HG03575 (cell line): ENCODE measurements around the gene FOXP1.

ENCODE experiments used
- ATAC-seq: cut with Tn5 transposase; IDR thresholded peaks from one replicate; pipeline ENCODE4 v1.9.1; 2021; ENCODE audit not compliant: unreplicated experiment, insufficient number of reproducible peaks, low FRiP score; ENCODE audit errors: extremely low read depth

FOXP1 gene

DNA sequence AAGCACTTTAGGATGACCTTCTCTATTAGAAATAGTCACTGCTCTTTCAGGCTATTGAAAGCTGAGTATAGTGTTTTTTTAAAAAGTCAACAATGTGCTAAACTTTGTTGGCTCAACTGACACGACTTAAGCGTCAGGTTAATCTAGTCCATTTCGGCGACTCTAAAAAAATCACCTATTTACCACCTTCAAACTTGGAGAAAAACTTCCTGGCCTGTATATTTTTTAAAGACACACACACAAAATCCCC, 517.8 kb downstream of the FOXP1 start:
- ATAC-seq: no peak

DNA sequence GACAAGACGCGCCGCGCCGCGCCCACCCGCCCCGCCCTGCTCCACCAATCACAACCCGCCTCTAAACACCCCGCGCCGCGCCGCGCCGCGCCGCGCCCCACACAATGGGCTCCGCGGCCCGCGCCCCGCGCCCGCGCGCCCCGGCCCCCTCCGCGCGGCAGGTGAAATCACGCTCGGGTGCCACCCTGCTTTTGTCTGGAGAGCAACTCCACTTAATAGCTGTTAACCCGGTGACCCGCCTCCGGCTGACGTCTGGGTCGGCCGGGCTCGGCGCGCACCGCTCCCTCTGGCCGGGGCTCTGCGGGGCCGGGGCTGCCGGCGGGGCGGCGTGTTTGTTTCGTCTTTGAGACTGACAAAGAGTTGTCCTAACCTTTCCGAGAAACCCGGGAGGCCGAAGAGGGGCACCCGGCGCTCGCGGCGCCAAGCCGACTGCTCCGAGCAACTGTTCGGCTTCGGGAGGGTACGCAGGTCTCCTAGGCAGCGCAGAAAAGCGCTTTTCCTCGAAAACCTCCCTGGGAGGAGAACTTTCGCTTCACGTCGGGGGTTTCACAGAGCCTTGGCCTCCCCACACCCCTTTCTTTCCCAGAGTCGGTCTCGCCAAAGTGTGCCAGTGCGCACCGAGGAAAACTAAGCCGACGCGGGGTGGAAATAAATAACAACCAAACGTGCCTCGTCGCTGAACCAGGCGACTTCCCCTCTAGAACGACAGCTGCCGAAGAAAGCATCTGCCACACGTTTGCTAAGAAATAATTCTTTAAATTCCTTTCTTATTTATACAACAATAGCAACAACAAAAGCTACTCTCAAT, 518.4 kb downstream of the FOXP1 start:
- ATAC-seq: no peak

DNA sequence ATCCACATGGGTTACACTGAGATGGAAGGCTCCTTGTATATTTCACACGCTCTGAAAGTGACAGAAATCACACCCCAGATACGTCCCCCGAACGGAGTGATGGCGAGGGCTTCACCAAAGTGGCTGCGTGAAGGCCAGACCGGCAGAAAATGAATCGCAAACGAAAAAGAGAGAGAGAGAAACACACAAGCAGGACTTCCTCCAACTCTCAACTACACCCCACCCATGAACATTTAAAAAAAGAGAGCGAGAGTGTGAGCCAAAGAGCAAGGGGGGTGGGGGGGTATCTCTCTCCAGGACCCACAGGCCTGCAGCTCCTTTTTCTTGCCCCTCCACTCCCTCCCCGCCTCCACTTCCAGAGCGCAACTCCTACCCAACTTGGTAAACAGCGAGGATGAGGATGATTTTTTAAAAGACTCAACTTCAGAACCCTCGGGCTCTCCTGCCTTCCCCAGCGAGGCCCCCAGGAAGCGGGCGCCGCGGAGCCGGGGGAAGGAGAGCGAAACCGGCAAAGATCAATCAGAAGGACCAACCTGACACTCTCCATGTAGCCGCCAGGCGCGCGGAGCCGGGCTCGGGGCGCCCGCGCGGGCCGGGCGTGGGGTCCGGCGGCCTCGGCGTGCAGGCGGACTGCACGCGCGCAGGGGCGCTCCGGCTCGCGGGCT, 519.1 kb downstream of the FOXP1 start:
- no peak for ATAC-seq

DNA sequence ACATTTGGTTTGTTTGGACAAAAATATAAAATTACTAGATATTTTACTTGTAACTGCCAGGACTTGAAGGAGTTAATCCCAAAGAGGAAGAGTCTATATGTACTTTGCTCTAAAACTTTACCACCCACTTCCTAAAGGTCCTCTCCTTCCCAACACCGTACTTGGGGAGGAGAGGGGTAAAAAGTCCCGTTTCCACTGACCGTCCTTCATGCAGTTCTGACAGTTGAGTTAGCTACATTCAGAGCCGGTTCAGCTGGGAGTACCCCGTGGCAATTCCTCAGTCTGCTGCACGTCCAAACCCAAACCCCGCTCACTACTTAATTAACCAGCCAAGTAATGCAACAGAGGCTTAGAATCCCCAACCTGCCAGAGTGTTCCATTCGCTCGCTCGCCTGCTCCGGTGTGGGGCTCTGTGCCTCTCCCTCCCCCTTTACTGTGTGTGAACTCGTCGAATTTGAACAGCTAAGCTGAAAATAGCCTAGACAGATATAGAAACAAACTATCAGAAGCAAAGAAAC, 519.7 kb downstream of the FOXP1 start:
- ATAC-seq: no peak

DNA sequence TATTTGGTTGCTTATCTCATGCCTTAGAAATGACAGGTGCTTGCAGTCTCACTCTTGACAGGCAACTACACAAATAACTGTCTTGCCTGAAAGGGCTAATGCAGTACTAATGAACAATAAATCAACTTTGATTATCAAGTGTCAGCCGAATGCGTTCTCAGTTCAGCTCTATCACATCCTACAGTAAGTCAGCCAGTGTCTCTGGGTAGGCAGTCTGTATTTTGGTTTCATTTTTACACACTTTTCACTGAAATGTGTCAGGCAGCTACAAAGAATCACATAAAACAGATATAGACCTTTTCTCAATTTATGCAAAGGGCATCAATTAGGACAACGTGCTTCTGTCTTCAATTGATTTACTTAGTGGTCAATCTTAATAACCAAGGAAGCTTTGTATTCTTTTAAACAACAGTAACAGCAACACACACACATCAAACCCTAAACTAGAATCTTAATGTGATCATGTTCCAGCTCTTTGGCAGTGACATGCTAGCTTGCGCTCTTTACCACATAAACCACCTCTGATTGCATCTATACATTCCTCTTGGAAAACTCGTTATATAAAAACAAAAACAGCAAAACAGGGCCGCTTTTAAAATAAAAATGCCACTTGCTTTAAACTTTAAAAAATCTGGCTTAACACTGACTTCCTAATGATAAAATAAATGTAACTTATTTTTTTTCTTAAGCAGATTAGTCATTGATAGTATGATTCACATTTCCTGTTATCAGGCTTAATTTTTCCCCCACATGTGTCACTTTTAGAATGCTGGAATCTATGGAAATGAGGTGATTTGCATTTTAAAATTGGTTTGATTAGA, 520.4 kb downstream of the FOXP1 start:
- ATAC-seq: no peak

DNA sequence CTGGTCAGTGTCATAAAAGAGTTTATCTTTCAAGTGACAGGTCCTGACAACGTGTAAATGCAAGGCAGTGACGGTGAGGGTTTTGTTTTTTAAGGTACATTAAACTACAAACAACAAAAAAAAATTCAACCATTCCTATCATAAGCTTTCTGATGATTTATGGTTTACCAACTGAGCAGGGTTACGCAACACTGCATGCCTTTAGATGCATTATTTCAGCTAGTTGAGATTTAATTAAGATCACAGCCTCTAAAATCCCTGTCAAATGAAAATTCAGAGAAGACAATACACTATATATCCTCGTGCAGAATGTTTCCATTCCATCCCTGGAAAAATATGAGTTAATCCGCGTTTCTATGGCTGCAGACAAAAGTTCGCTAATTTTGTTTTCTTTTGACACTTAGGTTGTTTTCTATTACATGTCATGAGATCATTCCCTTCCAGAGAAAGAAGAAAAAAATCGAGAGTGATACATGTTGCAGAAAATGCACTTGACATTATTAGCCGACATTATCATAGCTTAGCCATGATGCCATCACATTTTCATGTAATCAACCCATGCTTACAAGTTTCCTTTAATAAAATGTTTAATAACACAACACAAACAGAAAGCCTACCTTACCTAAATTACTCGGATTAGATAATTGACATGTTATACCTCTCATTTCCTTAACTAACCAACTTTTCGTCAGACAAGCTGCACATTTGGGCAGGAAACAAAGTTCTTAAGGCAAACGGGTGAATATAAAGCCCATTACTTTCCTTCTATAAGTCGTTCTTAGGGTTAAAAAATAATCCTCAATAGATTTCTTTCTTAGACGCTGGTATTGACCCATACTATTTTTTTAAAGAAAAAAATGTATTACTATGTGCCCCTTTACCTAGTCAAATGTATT, 521.2 kb downstream of the FOXP1 start:
- ATAC-seq: no peak

DNA sequence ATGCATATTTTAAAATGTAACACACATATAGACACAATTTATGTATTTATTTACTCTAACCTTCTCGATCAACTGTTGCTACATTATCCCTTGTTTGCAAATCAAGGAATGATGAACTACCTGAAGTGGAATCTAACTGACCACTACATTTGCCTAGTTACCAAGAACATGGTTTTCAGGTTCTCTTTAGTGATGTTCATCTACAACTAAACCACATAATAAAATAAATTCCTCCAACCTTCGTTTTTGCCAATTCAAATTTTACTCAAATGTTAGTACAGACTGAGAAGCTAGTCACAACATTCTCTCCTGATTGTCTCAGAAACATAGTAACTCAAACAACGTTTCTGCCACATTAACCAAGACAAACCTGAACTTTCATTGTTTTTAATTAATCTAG, 521.9 kb downstream of the FOXP1 start:
- ATAC-seq: no peak

DNA sequence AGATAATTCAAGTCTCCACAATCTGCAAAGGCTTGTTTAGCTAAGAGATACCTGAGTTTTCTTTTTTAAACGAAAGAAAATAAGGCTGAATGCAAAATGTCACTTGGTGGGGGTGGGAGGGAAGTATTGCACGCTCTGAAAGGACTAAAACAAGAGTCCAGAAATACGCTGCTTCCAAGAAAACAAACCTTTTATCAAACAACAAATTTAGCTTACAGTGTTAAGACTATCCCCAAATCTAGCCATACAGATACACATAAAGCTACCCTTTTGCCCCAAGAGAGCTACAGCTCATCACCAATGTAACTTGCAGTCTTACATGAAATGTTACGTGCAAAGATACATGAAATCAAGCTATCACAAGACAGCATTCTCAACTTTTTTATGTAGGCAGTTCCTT, 522.5 kb downstream of the FOXP1 start:
- ATAC-seq: no peak

DNA sequence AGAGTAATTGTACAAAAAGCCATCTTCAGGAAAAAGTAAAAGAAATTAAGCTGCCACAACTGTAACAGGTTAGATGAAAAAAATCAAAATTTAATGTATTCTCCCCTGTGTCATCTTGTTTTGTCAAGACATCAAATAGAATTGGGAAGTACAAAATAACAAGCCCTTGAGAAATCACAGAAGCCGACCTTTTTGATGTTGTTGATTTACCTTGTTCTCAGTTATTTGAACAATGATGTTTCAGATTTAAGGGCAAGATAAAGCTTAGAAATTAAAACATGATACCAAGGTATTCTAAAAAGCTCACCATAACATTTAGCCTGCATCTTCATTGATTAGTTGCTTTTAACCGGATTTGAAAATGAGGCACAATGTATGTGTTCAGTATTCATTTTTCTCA, 523.0 kb downstream of the FOXP1 start:
- ATAC-seq: no peak

DNA sequence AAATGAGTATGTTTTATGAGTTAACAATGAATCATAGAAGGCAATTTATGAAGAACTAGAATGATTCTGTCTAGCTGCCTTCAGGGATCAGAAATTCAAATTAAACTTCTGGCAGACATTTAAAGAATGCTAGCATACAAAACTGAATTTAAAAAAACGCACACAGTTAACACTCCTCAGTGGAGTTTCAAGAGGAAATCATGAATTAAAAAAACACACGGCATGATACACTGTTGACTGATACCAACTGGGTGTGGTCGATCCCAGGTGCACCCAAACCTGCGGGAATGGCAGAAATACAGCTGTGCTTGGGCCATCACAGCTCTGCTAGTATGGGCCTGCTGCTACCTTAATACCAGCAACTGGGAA, 526.0 kb downstream of the FOXP1 start:
- ATAC-seq: no peak

DNA sequence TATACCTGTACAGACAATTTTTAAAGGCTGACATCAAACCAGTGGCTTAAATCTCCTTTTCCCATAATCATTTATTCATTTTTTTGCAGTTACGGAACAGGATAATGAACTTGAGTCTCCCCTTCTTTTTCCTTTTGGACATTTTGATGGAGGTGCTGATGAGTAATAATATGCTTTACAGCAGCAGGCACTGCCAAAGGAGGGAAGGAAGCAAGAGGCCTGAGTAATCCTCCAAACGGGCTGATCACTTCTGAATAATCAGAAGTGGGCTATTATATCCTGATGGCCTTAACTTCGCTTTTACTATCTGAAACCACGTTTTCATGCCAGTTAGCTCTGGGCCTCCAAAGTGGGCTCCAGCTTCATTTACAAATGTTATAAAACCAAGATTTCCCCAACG, 527.2 kb downstream of the FOXP1 start:
- ATAC-seq: no peak

DNA sequence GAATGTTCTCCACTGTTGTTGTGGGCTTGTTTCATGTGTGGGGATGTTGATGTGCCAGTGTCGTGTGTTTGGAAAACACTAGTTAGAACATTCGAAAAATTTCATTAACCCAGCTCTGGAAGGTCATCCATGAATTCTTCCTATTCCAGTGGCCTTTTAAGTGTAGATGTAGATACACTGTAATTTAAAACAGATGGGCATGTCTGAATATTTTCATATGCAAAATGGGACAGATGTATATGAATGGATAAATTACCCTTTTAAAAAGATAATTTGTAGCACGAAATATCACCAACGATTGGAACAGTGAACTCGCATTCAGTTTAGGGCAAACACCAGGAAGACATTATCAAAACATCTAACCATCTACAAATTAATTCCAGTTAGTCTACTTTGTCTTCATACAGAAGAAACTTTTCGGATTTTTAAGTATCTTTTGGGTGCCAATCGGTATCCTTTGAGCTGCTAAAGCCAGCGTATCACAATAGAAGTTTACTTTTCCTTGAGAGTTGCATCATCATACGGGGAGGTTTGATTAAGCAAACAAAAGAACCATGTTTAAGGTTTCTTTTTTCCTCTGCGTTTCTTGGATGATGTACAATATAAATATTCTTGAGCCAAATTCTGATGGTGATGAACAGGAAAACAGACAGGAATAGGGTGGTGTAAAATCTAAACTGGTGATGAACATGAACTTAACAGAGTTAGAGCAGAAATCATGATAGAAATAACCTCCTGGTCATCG, 528.1 kb downstream of the FOXP1 start:
- ATAC-seq: no peak

DNA sequence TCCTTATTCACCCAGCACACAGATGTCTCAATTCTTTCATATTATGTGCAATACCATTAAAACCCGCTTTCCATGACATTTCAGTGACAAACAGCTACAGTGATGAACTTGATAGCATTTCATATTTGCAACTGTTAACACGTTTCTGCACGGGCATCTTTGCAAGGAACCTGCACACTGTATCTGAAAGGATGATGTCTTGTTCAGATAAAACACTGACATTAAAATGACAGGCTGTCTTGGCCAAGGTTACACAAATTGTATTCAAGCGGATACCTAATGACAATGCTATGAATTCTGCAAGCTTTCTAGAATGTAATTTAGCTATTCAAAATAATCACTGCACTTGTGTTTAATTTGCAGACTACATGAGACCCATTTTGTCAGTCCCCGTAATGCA, 529.2 kb downstream of the FOXP1 start:
- ATAC-seq: no peak

DNA sequence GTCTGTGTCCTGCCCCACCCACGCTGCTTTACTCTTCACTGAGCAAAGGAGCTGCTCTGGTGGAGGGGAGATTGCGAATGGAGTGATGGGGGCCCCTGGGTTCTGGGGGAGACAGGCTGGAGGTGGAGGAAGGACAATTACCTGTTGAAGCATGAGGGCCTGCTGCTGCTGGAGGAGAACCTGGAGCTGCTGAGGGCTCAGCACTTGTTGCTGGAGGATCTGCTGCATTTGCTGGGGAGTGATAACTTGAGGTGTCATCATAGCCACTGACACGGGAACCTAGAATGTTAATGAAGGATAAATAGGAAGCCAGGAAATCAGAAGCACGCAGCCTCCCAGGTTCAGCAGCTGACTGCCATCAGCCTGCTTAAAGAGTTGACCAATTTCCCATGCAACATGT, 530.0 kb downstream of the FOXP1 start:
- ATAC-seq: no peak

DNA sequence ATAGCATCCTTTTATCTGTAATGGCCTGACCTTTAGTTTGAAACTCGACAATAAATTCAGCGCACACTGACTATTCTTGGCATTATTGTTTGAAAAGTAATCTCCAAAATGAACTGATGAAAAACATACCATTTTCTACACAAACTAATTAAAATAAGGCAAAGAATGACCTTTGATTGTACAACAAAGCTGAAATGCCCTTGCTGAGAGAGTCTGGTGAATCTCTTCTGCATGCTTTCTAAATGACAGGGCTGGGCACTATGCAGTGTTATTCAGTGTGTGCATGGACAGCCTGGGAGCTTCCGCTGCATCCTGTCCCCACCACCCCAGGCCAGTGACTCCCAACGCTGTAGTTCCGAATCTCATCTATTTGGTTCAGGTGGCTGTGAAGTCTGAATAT, 530.8 kb downstream of the FOXP1 start:
- no peak for ATAC-seq

DNA sequence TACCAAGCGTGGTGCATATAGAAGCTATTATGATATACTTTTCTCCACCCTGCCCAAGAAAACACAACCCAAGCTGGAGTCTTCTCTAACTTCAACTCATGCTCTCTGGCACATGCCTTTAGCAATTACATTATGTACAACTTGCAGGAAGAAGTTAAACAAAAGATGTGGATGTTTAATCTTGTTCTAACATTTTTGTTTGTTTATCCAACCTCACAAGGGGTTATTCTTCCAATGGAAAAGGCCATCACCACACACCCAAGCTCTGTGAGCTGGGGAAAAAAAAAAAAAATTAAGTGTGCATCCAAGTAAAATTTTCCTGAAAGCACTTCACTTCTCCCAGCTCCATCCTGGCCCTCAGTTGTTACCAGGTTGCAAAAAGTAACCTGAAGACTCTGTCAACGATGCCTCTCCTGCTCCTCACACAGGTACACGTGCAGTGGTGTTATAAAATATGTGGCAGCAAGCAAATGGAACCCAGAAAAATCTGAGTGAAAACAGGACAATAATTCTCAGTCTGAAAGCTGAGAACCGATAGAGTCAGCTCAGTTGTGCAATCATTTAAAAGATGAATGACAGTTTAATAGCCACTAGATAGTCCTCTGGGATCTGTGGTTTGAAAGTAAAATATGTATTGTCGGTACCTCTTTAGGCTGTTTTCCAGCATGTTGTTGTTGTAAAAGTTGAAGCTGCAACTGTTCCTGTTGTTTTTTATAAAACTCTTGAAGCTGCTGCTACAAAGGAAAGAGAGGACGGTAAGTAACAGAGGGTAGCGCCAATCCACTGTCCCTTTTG, 531.4 kb downstream of the FOXP1 start:
- no peak for ATAC-seq

DNA sequence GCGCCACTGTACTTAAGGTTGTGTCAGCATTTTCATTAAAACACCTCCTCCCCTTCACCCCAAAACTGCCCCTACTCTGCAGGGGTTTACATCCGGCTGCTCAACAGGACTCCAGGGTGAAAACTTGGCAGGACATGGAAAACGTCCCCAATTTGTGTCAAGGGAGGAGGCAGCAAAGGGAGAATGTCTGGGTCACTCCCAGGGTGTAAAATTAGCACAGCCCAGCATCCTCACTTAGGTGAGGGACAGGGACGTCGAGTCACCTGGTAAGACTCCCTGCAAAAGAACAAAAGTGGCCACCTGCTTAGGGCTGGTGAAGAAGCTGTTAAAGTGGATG, 532.3 kb downstream of the FOXP1 start:
- ATAC-seq: no peak
